ENCODE data around the gene TSC2. TPM values are rescaled to one million over a fixed set of nuclear protein-coding genes. Genes with fewer than 3 reads are reported as not detected.

TSC2 gene
- total and polyA plus RNA-seq, 2 of the 13 experiments (the other 11 are each of a cell fraction or from before 2014, with no cell fraction given): 19.6 to 40.4 TPM

DNA sequence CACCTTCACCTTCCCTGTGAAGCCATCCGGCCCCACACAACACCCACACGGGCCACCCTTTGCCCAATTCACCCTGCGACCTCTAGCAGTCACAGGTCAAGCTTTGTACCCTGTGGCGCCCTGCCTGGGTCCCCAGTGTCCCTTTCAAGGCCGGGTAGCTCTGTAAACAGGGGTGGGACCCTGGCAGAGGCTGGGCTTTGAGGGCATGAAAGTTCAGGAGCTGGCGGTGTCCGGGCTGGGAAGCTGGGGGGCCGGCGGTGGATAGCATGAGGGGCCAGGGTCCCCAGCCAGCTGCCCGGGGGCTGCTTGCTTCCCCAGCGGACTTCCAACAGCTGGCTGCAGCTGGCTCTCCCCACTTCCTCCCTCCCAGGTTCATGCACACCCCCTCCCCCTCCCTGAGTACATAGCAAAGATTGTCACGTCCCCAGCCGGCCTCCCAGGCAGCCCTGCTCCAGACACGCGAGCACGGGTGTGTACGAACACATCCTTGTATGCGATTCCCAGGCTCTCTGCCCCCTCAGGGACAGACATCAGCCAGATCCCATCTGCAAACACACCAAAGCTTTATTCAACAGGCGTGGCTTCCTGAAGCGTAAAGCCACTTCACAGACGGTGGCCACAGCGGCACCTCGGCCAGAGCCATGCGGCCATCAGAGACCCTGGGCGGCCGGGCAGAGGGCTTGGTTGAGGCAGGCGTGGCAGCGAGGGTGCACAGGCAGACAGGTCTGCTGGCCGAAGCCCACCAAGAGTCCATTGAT lies 8.3 kb upstream of the TSC2 start (continued):
- TF ChIP-seq, protein P1, sequence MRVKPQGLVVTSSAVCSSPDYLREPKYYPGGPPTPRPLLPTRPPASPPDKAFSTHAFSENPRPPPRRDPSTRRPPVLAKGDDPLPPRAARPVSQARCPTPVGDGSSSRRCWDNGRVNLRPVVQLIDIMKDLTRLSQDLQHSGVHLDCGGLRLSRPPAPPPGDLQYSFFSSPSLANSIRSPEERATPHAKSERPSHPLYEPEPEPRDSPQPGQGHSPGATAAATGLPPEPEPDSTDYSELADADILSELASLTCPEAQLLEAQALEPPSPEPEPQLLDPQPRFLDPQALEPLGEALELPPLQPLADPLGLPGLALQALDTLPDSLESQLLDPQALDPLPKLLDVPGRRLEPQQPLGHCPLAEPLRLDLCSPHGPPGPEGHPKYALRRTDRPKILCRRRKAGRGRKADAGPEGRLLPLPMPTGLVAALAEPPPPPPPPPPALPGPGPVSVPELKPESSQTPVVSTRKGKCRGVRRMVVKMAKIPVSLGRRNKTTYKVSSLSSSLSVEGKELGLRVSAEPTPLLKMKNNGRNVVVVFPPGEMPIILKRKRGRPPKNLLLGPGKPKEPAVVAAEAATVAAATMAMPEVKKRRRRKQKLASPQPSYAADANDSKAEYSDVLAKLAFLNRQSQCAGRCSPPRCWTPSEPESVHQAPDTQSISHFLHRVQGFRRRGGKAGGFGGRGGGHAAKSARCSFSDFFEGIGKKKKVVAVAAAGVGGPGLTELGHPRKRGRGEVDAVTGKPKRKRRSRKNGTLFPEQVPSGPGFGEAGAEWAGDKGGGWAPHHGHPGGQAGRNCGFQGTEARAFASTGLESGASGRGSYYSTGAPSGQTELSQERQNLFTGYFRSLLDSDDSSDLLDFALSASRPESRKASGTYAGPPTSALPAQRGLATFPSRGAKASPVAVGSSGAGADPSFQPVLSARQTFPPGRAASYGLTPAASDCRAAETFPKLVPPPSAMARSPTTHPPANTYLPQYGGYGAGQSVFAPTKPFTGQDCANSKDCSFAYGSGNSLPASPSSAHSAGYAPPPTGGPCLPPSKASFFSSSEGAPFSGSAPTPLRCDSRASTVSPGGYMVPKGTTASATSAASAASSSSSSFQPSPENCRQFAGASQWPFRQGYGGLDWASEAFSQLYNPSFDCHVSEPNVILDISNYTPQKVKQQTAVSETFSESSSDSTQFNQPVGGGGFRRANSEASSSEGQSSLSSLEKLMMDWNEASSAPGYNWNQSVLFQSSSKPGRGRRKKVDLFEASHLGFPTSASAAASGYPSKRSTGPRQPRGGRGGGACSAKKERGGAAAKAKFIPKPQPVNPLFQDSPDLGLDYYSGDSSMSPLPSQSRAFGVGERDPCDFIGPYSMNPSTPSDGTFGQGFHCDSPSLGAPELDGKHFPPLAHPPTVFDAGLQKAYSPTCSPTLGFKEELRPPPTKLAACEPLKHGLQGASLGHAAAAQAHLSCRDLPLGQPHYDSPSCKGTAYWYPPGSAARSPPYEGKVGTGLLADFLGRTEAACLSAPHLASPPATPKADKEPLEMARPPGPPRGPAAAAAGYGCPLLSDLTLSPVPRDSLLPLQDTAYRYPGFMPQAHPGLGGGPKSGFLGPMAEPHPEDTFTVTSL (CRISPR knock-in tag; IDR thresholded peaks at IDR 0.05; ENCODE audit: borderline replicate concordance): peak; percentile 82; the same call in 1 of the 2 replicates
- TF ChIP-seq ASH2L (IDR thresholded peaks at IDR 0.05; ENCODE audit: insufficient read length, low read depth, low read length) (peak; percentile 62), KLF15 (CRISPR knock-in tag; IDR thresholded peaks at IDR 0.05; ENCODE audit: borderline replicate concordance) (no peak), ZNF615 (CRISPR knock-in tag; IDR thresholded peaks at IDR 0.05; ENCODE audit: borderline replicate concordance) (no peak), ZNF510 (CRISPR knock-in tag; IDR thresholded peaks at IDR 0.05; ENCODE audit: low read depth) (peak; percentile 88; the same call in 1 of the 2 replicates), ZNF709 (CRISPR knock-in tag; IDR thresholded peaks at IDR 0.05) (no peak), ZC3H4 (CRISPR knock-in tag; IDR thresholded peaks at IDR 0.05; ENCODE audit: borderline replicate concordance) (peak; percentile 56; the same call in 1 of the 2 replicates), ELF4 (CRISPR knock-in tag; IDR thresholded peaks at IDR 0.05; ENCODE audit: borderline replicate concordance) (0 out of 2 replicates have a peak, but pooled peaks have one; percentile 42), ZNF180 (CRISPR knock-in tag; IDR thresholded peaks at IDR 0.05; ENCODE audit: borderline replicate concordance, low read depth) (no peak), SIN3B (IDR thresholded peaks at IDR 0.05; ENCODE audit: low read length) (no peak), ZNF558 (CRISPR knock-in tag; IDR thresholded peaks at IDR 0.05; ENCODE audit: borderline replicate concordance) (peak; percentile 68; the same call in 1 of the 2 replicates), SMARCC2 (IDR thresholded peaks at IDR 0.05) (no peak), MXI1 (IDR thresholded peaks at IDR 0.05; ENCODE audit: borderline replicate concordance, low read depth, low read length) (peak; percentile 51; the same call in 1 of the 3 replicates)
- TF ChIP-seq, protein P2, sequence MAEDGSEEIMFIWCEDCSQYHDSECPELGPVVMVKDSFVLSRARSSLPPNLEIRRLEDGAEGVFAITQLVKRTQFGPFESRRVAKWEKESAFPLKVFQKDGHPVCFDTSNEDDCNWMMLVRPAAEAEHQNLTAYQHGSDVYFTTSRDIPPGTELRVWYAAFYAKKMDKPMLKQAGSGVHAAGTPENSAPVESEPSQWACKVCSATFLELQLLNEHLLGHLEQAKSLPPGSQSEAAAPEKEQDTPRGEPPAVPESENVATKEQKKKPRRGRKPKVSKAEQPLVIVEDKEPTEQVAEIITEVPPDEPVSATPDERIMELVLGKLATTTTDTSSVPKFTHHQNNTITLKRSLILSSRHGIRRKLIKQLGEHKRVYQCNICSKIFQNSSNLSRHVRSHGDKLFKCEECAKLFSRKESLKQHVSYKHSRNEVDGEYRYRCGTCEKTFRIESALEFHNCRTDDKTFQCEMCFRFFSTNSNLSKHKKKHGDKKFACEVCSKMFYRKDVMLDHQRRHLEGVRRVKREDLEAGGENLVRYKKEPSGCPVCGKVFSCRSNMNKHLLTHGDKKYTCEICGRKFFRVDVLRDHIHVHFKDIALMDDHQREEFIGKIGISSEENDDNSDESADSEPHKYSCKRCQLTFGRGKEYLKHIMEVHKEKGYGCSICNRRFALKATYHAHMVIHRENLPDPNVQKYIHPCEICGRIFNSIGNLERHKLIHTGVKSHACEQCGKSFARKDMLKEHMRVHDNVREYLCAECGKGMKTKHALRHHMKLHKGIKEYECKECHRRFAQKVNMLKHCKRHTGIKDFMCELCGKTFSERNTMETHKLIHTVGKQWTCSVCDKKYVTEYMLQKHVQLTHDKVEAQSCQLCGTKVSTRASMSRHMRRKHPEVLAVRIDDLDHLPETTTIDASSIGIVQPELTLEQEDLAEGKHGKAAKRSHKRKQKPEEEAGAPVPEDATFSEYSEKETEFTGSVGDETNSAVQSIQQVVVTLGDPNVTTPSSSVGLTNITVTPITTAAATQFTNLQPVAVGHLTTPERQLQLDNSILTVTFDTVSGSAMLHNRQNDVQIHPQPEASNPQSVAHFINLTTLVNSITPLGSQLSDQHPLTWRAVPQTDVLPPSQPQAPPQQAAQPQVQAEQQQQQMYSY (CRISPR knock-in tag; IDR thresholded peaks at IDR 0.05): peak; percentile 70
- TF ChIP-seq, protein P3, sequence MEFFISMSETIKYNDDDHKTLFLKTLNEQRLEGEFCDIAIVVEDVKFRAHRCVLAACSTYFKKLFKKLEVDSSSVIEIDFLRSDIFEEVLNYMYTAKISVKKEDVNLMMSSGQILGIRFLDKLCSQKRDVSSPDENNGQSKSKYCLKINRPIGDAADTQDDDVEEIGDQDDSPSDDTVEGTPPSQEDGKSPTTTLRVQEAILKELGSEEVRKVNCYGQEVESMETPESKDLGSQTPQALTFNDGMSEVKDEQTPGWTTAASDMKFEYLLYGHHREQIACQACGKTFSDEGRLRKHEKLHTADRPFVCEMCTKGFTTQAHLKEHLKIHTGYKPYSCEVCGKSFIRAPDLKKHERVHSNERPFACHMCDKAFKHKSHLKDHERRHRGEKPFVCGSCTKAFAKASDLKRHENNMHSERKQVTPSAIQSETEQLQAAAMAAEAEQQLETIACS (CRISPR knock-in tag; IDR thresholded peaks at IDR 0.05): no peak
- TF ChIP-seq, protein P4, sequence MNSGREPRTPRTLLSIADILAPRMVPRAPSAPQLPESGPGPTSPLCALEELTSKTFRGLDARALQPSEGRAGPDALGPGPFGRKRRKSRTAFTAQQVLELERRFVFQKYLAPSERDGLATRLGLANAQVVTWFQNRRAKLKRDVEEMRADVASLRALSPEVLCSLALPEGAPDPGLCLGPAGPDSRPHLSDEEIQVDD (CRISPR knock-in tag; IDR thresholded peaks at IDR 0.05; ENCODE audit: borderline replicate concordance): no peak
